Motor neuron (in vitro differentiated cells): ENCODE measurements around the gene CDK5R1. TPM values are rescaled to one million over a fixed set of nuclear protein-coding genes. Genes with fewer than 3 reads are reported as not detected.
A peak's percentile ranks its signal among the peaks of the same experiment; 100 is the strongest.

Source experiments
- ATAC-seq, 8 experiments: fragments of 200-7000 bp; cut with Tn5 transposase; replicated peaks in 6 of 8; 2 replicates each; pipeline ENCODE4 v1.8.0; 2021; ENCODE audit warnings: mild to moderate bottlenecking in 8 of 8, moderate library complexity in 8 of 8
- H3K27ac ChIP-seq, 2 donors: fragments of 250-450 bp; sonication (Bioruptor Pico); 2 replicates each; pipeline ENCODE4 v1.9.0; 2021; ENCODE audit warnings: antibody characterized with exemption in 2 of 2, mild to moderate bottlenecking in 2 of 2, moderate library complexity in 1 of 2
- H3K4me1 ChIP-seq, 2 donors: fragments of 250-450 bp; sonication (Bioruptor Pico); replicated peaks in 1 of 2; 2 replicates each; pipeline ENCODE4 v1.6.1; 2021; ENCODE audit warnings: antibody characterized with exemption in 2 of 2, mild to moderate bottlenecking in 2 of 2, moderate library complexity in 1 of 2
- H3K4me3 ChIP-seq, 5 donors: fragments of 250-450 bp; sonication (Bioruptor Pico); 2 replicates each; pipeline ENCODE4 v1.9.0; 2021; ENCODE audit warnings: antibody characterized with exemption in 5 of 5, mild to moderate bottlenecking in 5 of 5, moderate library complexity in 4 of 5
- WGBS, 10 experiments: fragments of 450-650 bp; shearing (Covaris generic); methylation state at CpG; one replicate each; pipeline ENCODE4 v1.0.0; 2022; 5-methylcytosine and 5-hydroxymethylcytosine counted together
- in situ Hi-C, 9 experiments: fragments of 400-800 bp; cut with MboI; loops; one replicate each; pipeline ENCODE4 v1.15.0; 2021; ENCODE audit warnings: low sequenced_read_pairs in 9 of 9, low pct_unique_long_range_greater_than_20kb in 2 of 9; ENCODE audit not compliant: unreplicated experiment in 9 of 9
- total RNA-seq, 8 experiments: library from RNA; unstranded; fragments of 300-600 nt; gene quantifications; 2 replicates each; pipeline versions ENCODE4 v1.2.3 to v1.2.4, GENCODE V29; 2022

Gene CDK5R1
- total RNA-seq, 8 experiments from 2014 or later = 1.3 to 64.0 (median 41.4) TPM

- 33 to 100% (median 72%) methylated on average over 1 to 10 of the region's 16 CpGs; no CpG with 5 or more reads in 3 of the 10 experiments for whole genome bisulfite sequencing, 10 experiments
- Histone ChIP-seq H3K4me3 (no peak overlapping the region), H3K4me1 (peaks cover 0 to 11% of the 10 kb centered on the region in 2 donors), H3K27ac (no peak overlapping the region)
- no peak for ATAC-seq
- in situ Hi-C loops = loop anchor here in 3 of 9 experiments (25.0 kb wide), 2 partner anchors 116 to 266 kb away; no protein-coding TSS in a partner anchor
These were observed 9.7 kb downstream of the CDK5R1 start for GRCh38 chr17:32496395-32497073.

GRCh38 chr17:32497431-32498205, 10.8 kb downstream of the CDK5R1 start:
- in situ Hi-C loops = loop anchor here in 3 of 9 experiments (25.0 kb wide), 2 partner anchors 115 to 265 kb away; no protein-coding TSS in a partner anchor
- peak in 7 of 8 experiments; percentile 31 to 74 (median 59) for ATAC-seq
- WGBS, 10 experiments = 60 to 100% (median 80%) methylated on average over 1 to 12 of the region's 18 CpGs; no CpG with 5 or more reads in 4 of the 10 experiments
- H3K4me3 ChIP-seq = no peak overlapping the region
- peaks cover under 1 to 11% of the 10 kb centered on the region in 2 donors for H3K4me1 ChIP-seq
- H3K27ac ChIP-seq = no peak overlapping the region

GRCh38 chr17:32498391-32498790, 11.6 kb downstream of the CDK5R1 start:
- in situ Hi-C loops = loop anchor here in 3 of 9 experiments (25.0 kb wide), 2 partner anchors 114 to 264 kb away; no protein-coding TSS in a partner anchor
- peak in 1 of 8 experiments; percentile 55 for ATAC-seq
- H3K4me1 ChIP-seq = peaks cover 7 to 19% of the 10 kb centered on the region in 2 donors
- no peak overlapping the region for H3K4me3 ChIP-seq
- no peak overlapping the region for H3K27ac ChIP-seq
- WGBS, 10 experiments = 50 to 100% (median 77%) methylated on average over 1 to 9 of the region's 9 CpGs; no CpG with 5 or more reads in 3 of the 10 experiments

GRCh38 chr17:32502013-32502412, 15.2 kb downstream of the CDK5R1 start:
- H3K4me1 ChIP-seq = peaks cover 24 to 25% of the 10 kb centered on the region in 2 donors
- in situ Hi-C loops = no loop called here
- no peak overlapping the region for H3K27ac ChIP-seq
- H3K4me3 ChIP-seq = no peak overlapping the region
- no peak for ATAC-seq
- WGBS, 10 experiments = 87 to 100% (median 100%) methylated on average over 1 to 3 of the region's 3 CpGs; no CpG with 5 or more reads in 2 of the 10 experiments

GRCh38 chr17:32502710-32503109, 15.9 kb downstream of the CDK5R1 start:
- H3K27ac ChIP-seq = peak overlapping the region in 1 of 2 donors; percentile 16
- H3K4me1 ChIP-seq = peaks cover 24 to 25% of the 10 kb centered on the region in 2 donors
- no peak for ATAC-seq
- 20 to 81% (median 69%) methylated on average over 1 to 10 of the region's 10 CpGs; no CpG with 5 or more reads in 1 of the 10 experiments for WGBS, 10 experiments
- in situ Hi-C loops = no loop called here
- no peak overlapping the region for H3K4me3 ChIP-seq

- Histone ChIP-seq H3K27ac (peak overlapping the region in 1 of 2 donors; percentile 16), H3K4me3 (no peak overlapping the region), H3K4me1 (peaks cover 24 to 25% of the 10 kb centered on the region in 2 donors)
- ATAC-seq = peak in 3 of 8 experiments; percentile 12 to 27 (median 26)
- WGBS, 10 experiments = 53 to 100% (median 68%) methylated on average over 1 to 4 of the region's 7 CpGs; no CpG with 5 or more reads in 2 of the 10 experiments
- in situ Hi-C loops = no loop called here
These were observed 16.7 kb downstream of the CDK5R1 start for GRCh38 chr17:32503251-32504165.

GRCh38 chr17:32504166-32504990, 17.6 kb downstream of the CDK5R1 start:
- in situ Hi-C loops = no loop called here
- Histone ChIP-seq H3K4me3 (no peak overlapping the region), H3K27ac (peak overlapping the region in 1 of 2 donors; percentile 25), H3K4me1 (peaks cover 24 to 25% of the 10 kb centered on the region in 2 donors)
- 19 to 70% (median 33%) methylated on average over 2 to 8 of the region's 18 CpGs; no CpG with 5 or more reads in 3 of the 10 experiments for WGBS, 10 experiments
- ATAC-seq = peak in 5 of 8 experiments; percentile 92 to 95 (median 93)

GRCh38 chr17:32508926-32509325, 22.1 kb downstream of the CDK5R1 start:
- in situ Hi-C loops = no loop called here
- H3K4me1 ChIP-seq = peaks cover 13% of the 10 kb centered on the region in 2 donors
- WGBS, 10 experiments = 20 to 100% (median 90%) methylated on average over 1 to 5 of the region's 5 CpGs; no CpG with 5 or more reads in 3 of the 10 experiments
- ATAC-seq = no peak
- H3K27ac ChIP-seq = no peak overlapping the region
- H3K4me3 ChIP-seq = no peak overlapping the region

- WGBS, 10 experiments = 80 to 100% (median 83%) methylated on average over 1 to 6 of the region's 7 CpGs; no CpG with 5 or more reads in 5 of the 10 experiments
- Histone ChIP-seq H3K4me1 (peaks cover 4 to 8% of the 10 kb centered on the region in 2 donors), H3K4me3 (no peak overlapping the region), H3K27ac (no peak overlapping the region)
- no peak for ATAC-seq
- in situ Hi-C loops = no loop called here
These were observed 23.7 kb downstream of the CDK5R1 start for GRCh38 chr17:32510466-32510865.

- peak in 3 of 8 experiments; percentile 80 to 98 (median 95) for ATAC-seq
- Histone ChIP-seq H3K4me3 (no peak overlapping the region), H3K4me1 (peaks cover 20 to 25% of the 10 kb centered on the region in 2 donors), H3K27ac (no peak overlapping the region)
- 0 to 100% (median 60%) methylated on average over 1 to 2 of the region's 2 CpGs; no CpG with 5 or more reads in 3 of the 10 experiments for WGBS, 10 experiments
- in situ Hi-C loops = no loop called here
These were observed 25.5 kb downstream of the CDK5R1 start for GRCh38 chr17:32512328-32512727.

- no peak overlapping the region for H3K27ac ChIP-seq
- ATAC-seq = no peak
These were observed 26.8 kb downstream of the CDK5R1 start for GRCh38 chr17:32513579-32513978.

More at GRCh38 chr17:32513579-32513978, 26.8 kb downstream of the CDK5R1 start:
- WGBS, 10 experiments = 41 to 100% (median 73%) methylated on average over 2 to 3 of the region's 3 CpGs; no CpG with 5 or more reads in 4 of the 10 experiments
- H3K4me3 ChIP-seq = no peak overlapping the region
- H3K4me1 ChIP-seq = peaks cover 29 to 35% of the 10 kb centered on the region in 2 donors
- in situ Hi-C loops = no loop called here
